ENCODE measurements around the gene MAN1A1.

MAN1A1 gene

DNA sequence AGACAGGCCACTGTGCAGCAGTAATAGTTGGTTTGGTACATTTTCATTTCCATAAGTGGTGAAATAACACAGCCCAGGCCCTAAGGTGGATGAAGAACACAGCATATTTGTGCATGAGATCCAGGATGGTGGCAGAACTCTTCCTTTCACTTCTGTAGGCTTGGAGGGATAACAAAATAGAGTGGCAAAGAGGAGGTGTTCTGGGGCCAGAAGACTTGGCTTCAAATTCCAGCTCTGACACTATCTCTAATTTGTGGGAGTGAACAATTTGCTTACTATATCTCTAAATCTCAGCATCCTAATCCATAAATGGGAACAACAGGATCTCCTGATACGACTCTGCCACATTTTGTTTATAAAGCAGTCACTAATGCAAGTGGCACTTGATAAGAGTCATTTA lies 159.4 kb downstream of the MAN1A1 start:
- H3K4me3 ChIP-seq (ENCODE audit: low read length): no peak overlapping the region
- DNase-seq (ENCODE audit: low read depth, low spot score): no peak

DNA sequence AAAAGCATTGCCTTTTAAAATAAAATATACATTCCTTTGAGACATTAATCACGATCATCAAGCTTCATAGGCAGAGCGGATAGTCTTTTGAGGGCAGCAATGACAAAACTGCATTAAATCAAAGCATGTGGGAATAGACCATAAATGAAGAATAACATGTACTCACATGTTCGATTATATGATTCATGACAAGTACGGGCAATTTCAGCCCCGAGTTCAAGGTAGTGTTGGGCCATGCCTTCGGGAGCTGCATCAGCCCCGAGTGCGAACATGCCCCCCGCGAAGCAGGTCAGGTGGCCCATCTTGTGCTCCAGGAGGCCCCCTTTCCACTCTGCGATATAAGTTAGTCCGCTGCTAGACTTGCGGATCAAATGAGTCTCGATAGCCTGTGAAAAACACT lies 160.1 kb downstream of the MAN1A1 start:
- no peak overlapping the region for H3K4me3 ChIP-seq (ENCODE audit: low read length)
- DNase-seq (ENCODE audit: low read depth, low spot score): no peak

DNA sequence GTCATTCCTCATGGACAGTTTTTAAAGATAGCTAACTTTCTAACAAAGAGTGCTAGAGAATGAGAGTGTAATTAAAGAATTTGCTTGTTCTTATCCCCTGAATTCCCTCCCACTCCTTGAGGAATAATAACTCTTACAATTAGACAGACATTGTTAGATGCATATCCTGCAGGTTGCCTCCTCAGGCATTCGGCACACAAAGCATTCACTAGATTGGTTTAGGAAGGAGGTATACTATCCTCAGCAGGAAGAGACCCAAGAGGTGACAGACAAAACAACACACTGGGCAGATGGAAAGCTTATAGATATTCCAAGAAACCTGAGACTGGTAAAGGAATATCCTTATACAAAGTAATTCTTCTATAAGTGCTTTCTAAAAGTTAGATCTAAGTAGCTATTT lies 162.0 kb downstream of the MAN1A1 start:
- no peak for DNase-seq (ENCODE audit: low read depth, low spot score)
- H3K4me3 ChIP-seq (ENCODE audit: low read length): no peak overlapping the region

DNA sequence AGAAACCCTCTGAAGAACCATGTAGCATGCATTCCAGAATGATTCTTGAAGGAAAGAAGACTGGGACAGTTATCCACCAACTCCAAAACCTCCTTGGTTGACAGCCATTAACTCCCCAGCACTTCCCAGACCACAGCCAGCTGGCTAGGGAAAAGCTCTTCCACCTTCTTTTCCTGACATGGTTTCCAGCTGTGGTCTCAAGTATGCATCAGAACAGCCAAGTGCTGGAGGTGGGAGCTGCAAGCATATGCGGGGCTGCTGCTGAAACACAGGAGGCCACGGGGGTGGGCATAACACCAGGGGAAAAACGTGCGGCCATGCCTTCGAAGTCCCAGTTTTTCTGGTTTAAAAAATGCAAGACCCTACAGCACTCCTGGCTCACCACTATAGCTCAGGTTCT lies 163.1 kb downstream of the MAN1A1 start:
- no peak for DNase-seq (ENCODE audit: low read depth, low spot score)
- H3K4me3 ChIP-seq (ENCODE audit: low read length): no peak overlapping the region

DNA sequence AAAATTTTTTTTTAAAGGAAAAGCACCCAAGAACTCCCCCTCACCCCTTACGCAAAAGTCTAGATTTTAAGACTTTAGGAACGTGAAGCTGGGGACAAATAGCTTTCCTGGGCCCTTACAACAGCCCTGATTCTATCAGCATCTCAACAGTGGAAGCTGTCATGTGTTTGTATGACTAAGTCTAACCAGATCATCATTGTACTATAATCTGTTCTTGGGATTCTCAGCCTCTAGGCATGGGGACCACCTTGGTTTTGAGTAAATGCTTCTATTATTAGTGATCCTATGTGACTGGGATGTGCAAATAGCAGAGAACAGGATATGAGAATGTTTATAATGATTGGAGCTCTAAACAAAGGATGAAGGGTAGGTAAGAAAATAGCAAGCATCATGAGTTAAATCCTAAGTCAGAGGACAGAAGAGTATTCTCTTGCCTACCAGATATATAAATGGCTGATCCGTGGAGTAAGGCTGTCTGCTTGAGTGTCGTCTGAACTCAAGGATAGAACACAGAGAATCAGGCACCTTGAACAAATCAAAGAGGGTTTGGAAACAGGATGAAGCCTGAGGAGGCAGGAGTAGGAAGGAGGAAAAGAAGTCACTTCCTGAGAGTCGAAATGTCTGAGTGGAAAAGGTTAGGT lies 165.4 kb downstream of the MAN1A1 start:
- DNase-seq (ENCODE audit: low read depth, low spot score): no peak
- no peak overlapping the region for H3K4me3 ChIP-seq (ENCODE audit: low read length)

DNA sequence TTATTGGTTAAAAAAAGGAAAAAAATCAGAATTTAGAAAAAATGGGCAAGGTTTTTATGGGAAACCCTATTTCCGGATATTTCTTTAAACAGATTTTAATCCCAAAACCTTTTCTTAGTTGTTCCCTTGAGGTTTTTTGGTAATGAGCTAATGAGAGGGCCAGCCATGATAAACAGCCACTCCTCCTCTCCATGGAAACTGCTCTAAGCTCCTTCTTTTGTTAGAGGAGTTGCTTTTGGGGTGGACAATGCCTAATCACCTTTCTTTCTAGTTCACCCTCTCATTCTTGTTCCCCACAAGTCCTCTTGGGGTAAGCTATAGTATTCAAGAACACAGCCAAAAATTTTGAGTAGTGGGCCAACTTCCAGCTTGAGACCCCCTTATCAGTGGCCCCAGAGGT lies 166.1 kb downstream of the MAN1A1 start:
- no peak overlapping the region for H3K4me3 ChIP-seq (ENCODE audit: low read length)
- DNase-seq (ENCODE audit: low read depth, low spot score): no peak

DNA sequence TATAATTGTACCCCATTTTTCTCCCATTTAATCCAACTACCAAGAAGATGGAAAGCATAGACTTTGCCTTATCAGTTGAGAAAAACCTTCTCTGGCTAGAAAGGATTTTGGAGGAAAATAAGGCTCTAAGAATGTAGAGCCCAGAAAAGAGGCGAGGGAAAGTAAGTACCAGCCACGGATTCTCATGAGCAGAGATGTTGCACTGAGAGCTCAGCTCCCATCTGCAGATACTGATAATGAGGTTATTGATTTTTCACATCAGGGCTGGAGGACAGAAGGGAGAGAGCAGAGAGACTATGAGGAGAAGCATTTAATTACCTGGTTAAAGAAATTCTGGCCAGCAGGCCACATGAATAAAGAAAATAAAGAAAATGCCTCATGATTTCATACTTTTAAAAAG lies 166.7 kb downstream of the MAN1A1 start:
- DNase-seq (ENCODE audit: low read depth, low spot score): no peak
- H3K4me3 ChIP-seq (ENCODE audit: low read length): no peak overlapping the region

DNA sequence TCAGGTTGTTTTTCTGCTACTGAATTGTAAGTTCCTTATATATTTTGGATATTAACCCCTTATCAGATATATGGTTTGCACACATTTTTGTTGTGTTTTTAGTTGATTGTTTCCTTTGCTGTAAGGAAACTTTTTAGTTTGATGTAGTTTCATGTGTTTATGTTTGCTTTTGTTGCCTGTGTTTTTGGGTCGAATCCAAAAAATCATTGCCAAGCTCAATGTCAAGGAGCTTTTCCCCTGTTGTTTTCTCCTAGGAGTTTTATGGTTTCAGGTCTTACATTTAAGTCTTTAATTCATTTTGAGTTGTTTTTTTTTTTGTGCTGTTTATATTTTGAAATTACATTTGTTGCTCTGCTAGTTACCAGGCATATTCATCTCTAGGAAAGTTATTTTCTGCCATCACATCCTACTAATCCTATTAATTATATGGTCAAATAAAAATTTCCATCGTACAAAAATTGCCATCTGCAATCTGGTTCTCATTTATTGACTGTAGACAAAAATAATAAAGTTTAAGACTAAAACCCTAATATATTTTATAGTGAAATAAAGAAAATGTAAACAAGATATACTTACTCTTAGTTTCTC lies 167.3 kb downstream of the MAN1A1 start:
- DNase-seq (ENCODE audit: low read depth, low spot score): no peak
- no peak overlapping the region for H3K4me3 ChIP-seq (ENCODE audit: low read length)

DNA sequence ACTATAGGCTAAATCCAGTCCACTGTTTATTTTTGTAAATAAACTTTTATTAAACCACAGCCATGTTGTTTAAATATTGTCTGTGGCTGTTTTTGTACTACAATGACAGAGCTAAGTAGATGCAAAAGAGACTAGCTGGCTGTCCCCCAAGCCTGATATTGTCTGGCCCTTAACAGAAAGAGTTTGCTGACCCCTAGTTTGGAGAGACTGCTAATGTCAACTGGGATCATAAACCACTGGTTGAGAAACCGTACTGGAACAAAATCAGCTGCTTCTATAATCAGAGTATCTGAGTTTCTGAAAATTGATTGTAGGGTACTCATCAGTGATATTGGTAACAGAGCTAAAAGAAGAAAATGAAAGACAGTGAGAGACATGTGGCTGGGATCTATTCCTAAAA lies 168.5 kb downstream of the MAN1A1 start:
- H3K4me3 ChIP-seq (ENCODE audit: low read length): no peak overlapping the region
- no peak for DNase-seq (ENCODE audit: low read depth, low spot score)

DNA sequence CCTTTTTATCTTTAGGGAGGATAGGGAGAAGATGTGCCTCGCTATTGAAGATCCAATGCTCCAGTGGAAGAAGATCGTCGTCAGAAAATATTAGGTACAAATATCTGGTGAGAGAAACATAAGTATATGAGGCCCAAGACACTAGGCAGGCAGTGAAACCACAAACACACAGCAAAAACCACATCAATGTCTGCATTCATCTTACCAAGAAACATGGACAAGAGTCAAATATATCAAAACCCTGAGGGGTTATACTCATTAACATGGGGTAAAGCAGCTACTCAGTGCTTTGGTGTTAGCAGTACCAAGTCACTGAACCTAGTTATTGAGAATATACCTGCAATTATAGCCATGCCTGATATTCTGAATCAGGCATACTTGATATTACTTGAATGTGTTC lies 169.7 kb downstream of the MAN1A1 start:
- no peak overlapping the region for H3K4me3 ChIP-seq (ENCODE audit: low read length)
- peak; percentile 51 for DNase-seq (ENCODE audit: low read depth, low spot score)

DNA sequence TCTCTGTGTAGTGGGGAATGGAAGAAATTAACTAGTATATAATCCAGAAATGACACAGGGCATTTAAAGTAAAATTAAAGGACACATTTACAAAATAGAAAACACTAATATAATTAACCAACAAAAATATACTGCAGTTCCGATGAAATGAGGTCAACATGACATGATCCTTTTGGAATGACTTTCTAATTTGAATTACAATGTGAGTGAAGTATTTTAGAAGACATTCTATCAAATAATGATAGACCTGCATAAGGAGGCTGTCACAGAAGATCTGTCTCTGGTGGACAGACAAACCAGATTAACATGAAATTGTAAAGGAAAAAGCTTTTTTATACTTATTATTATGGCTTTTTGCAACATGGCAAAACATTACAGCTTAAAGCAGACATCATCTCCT lies 170.5 kb downstream of the MAN1A1 start:
- DNase-seq (ENCODE audit: low read depth, low spot score): no peak

DNA sequence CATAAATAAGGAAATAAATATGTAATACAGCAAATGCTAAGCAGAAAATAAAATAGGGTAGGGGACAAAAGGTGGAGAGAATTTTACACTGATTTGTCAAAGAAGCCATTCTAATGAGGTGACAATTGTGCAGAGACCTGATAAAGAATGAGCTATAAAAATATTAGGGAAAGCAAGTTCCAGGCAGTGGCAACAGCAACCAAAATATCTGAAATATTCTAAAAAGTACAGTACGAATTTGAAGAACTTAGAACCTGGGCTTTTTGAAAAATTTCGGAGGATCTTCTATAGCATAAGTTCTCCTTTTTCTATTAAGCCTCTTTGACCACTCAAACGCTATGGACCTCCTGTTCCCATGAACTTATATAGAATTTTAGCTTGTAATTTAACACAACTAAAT lies 173.1 kb downstream of the MAN1A1 start:
- no peak for DNase-seq (ENCODE audit: low read depth, low spot score)
- H3K4me3 ChIP-seq (ENCODE audit: low read length): no peak overlapping the region

More for the DNA sequence above, 170.5 kb downstream of the MAN1A1 start:
- no peak overlapping the region for H3K4me3 ChIP-seq (ENCODE audit: low read length)

DNA sequence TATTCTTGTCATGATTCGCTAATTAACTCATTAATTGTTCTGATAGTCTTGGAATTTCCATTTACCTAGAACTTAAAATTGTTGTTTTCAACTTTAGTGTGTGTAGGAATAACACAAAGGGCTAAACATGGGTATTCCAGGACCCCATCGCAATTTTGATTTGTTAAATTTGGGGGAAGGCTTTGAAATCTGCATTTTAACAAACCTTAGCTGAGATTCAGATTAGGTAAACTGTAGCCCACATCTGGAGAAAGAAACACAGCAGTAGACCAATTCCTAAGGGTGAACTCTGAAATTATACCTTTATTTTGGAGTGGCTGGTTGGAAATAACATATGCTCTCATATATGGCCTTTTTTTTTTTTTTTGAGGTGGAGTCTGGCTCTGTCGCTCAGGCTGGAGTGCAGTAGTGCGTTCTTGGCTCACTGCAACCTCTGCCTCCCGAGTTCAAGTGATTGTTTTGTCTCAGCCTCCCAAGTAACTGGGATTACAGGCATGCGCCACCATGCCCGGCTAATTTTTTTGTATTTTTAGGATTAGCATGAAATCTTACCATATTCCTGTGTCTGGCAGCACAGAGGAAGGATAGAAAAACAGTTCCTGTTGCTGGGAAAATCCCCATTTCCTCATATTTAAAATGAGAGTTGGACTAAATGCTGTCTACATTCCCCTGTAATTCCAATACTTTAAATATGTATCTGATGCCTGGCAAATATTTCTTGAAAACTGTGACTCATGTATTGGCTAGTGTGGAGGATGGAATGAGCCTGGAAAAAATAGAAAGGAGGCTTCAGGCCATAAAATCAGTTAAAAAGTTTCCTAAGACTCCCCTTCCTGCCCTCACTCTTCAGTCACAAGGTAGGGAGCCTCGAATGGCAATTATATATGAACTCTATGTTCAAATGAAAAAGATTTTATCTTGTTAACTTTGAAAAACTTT lies 174.4 kb downstream of the MAN1A1 start:
- no peak overlapping the region for H3K4me3 ChIP-seq (ENCODE audit: low read length)
- DNase-seq (ENCODE audit: low read depth, low spot score): no peak

DNA sequence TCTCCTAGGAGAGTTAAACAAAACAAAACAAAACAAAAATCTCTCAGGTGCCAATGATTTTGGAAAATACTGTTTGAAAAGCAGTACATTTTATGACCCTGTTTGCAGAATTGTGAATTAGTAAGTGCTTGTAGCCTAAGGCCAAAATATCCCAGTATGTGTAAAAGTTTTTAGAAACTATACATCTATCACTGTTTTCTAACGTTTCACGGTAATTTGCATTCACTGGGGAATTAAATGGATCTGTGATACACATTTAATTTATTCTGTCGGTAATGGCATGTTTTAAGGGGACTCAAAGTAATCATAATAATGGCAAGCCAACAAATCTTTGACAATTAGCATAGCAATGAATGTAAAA lies 175.5 kb downstream of the MAN1A1 start:
- no peak for DNase-seq (ENCODE audit: low read depth, low spot score)
- no peak overlapping the region for H3K4me3 ChIP-seq (ENCODE audit: low read length)

DNA sequence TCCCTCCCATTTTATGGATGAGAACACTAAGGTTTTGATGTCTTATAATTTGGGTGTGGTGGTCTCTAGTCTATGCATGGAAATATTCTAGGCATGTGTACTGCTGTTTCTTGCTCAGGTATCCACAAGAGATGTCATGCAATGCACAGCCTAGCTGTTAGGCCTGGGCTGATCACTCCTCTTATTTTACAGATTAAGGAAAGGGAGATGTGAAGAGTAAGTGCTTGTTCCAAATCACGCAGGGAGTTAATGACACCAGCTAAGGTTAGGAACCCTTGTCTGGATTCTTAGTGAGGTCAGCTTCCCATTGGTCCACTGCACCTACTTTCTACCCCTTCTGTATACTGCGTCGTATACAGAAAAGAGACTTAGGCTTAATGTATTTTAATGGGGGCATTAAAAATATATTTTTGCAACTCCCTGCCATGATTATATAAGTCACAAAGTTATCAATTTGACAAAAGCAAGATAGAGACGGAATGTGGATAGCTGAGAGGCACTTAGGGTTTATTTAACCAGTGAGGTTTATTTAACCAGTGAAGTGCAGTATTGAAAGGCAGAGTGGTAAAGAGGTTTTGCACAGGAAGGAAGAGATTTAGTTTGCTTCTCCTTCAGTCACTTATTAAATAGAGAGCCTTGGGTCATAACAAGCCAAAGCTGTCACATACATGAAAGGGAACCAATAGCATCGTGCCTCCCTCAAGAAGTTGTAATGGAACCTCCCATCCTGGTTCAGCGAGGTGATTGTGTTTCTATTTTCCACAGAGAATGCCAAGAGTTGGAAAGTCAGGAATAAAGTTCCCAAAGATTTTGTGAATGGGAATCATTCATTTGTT lies 176.1 kb downstream of the MAN1A1 start:
- no peak for DNase-seq (ENCODE audit: low read depth, low spot score)
- H3K4me3 ChIP-seq (ENCODE audit: low read length): no peak overlapping the region

DNA sequence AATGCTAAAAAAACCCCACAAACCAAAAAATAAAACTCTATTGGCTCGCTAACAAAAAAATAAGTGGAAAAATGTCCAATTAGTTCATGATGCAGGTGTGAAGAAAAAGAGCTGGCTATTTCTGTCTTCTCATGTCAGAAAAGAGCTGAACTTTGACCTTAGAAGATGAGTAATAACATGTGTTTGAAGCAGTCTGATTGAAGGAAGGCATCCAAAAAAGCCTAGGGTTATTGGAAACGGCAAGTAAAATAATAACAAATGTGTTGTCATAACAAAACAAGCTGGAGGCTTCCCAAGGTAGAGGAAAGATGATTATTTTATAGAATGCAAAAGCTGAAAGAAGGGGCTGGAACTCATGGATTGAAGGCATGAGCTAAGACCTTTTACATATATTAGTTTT lies 176.7 kb downstream of the MAN1A1 start:
- H3K4me3 ChIP-seq (ENCODE audit: low read length): no peak overlapping the region
- no peak for DNase-seq (ENCODE audit: low read depth, low spot score)

DNA sequence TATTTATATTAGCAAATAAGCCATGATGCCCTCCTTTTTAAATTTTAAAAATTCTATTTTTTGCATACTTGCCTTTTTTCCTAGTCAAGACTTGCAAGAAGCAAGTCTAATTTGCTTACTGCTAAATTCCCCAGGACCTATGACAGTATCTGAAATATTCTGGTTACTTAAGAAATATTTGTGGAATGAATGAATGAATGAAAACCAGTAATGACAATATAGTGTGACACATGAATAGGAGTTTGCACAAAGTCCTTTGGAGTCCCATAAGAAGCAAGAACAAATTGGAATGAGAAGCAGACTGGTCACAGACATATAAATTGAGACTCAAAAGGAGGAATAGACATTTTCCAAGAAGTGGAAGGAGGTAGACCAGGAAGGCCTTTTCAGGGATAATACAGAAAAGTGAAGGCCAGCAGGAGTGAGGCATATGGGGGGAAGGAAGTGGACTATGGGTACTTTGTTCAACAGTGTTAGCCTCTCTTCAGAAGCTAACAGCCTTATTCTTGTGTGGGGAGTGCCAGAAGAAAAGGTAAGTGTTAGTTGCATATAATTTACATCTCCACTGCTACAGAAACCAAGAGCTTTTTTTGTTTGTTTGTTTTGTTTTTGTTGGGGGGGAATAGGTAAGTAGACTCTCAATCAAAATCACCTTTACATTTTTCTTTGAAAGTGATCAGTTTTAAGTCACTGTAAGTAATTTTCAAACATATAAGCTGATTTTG lies 177.5 kb downstream of the MAN1A1 start:
- no peak for DNase-seq (ENCODE audit: low read depth, low spot score)
- no peak overlapping the region for H3K4me3 ChIP-seq (ENCODE audit: low read length)

DNA sequence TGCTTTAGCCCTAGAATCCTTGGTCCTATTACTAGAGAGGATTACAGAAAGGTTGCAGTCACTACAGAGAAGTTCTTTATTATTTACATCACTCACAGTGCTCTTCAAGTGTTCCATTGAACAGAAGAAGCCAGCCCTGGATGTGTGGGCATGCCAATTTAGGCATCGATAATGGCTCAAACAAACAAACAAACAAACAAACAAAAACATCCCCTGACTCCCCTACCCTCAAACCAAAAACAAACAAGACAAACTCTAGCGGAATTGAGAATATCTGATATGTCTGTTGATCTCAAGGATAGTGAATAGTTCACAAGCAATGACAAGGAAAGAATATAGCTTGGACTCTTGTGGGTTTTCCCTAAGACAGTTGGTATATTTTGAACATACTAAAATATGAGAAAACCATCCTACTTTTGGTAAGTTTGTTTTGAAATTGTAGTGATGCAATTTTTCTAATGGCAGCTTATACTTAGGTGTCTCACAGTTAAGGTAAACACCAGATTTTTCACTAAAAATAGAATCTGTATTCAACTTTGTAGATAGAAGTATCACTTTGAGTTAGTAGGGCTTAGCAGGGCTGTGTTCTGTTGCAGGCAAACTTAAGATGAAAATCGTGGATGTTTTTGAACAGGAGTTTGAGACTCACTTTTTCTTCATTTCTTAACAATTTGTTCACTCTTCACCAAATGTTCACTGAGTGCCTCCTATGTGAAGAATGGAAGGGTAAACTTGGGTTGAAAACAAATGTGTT lies 178.3 kb downstream of the MAN1A1 start:
- no peak overlapping the region for H3K4me3 ChIP-seq (ENCODE audit: low read length)
- DNase-seq (ENCODE audit: low read depth, low spot score): no peak

Measured in Jurkat, Clone E6-1 (cell line).